ENCODE data around the gene CD1D. TPM values are rescaled to one million over a fixed set of nuclear protein-coding genes. Genes with fewer than 3 reads are reported as not detected.
A peak's percentile ranks its signal among the peaks of the same experiment; 100 is the strongest.

Gene CD1D
- 10 to 100 TPM in 1 of 5 experiments, 1 to 10 TPM in 1, under 1 TPM in 1, not detected in 2; 0.16 to 13.2 (median 1.7) TPM for total RNA-seq
- polyA plus RNA-seq, result under 1 TPM in 1 of 2 donors, not detected in 1; 0.09 TPM
- total RNA-seq, result not detected

GRCh38 chr1:158180741-158181576, at the start of gene CD1D:
CD1D (plus strand) TSS chr1:158180895; CDS start chr1:158181102, 207 bp downstream.
- peaks cover 61 to 78% (median 68%) of the 10 kb centered on the region in 5 donors for H3K27me3 Mint-ChIP-seq
- POLR2A ChIA-PET, result no interaction called here
- no peaks in the 10 kb centered on the region for H3K36me3 ChIP-seq (ENCODE audit: control insufficient read depth in 2 of 3, insufficient read depth in 3 of 3, low read length in 3 of 3)
- H3K36me3 Mint-ChIP-seq, result peaks cover 0 to 3% (median 0%) of the 10 kb centered on the region in 5 donors
- ATAC-seq (peak; percentile 48), DNase-seq (no peak)
- H3K4me1 ChIP-seq (ENCODE audit: control insufficient read depth in 2 of 2, insufficient read depth in 2 of 2, low read length in 2 of 2), result peaks cover 0 to 5% of the 10 kb centered on the region in 2 donors
- peak within 1 kb of the TSS; percentile 30 to 87 (median 77) for H3K4me3 Mint-ChIP-seq
- H3K27ac Mint-ChIP-seq, result peak within 1 kb of the TSS in 1 of 9 donors; percentile 37
- intact Hi-C loops (cut with micrococcal nuclease), result no loop called here
- peaks cover 10 to 31% (median 20%) of the 10 kb centered on the region in 7 donors for H3K4me1 Mint-ChIP-seq
- H3K9me3 ChIP-seq (ENCODE audit: control insufficient read depth in 2 of 3, low read length in 3 of 3), result no peaks in the 10 kb centered on the region
- no peaks in the 10 kb centered on the region for H3K9me3 Mint-ChIP-seq
- peaks cover 7 to 18% of the 10 kb centered on the region in 2 donors for H3K27me3 ChIP-seq (ENCODE audit: control insufficient read depth in 2 of 2, insufficient read depth in 2 of 2, low read length in 2 of 2)
- peak within 1 kb of the TSS; percentile 5 for H3K4me3 ChIP-seq (ENCODE audit: low read length)
- no peak within 1 kb of the TSS for H3K27ac ChIP-seq (ENCODE audit: low read depth, low read length)
- CTCF ChIA-PET, result no interaction called here

- Mint-ChIP-seq H3K4me3 (no peak overlapping the region), H3K9me3 (no peaks in the 10 kb centered on the region), H3K27ac (no peak overlapping the region), H3K4me1 (no peaks in the 10 kb centered on the region), H3K36me3 (no peaks in the 10 kb centered on the region), H3K27me3 (peaks cover 0 to 17% (median 7%) of the 10 kb centered on the region in 5 donors)
- intact Hi-C loops (cut with micrococcal nuclease), result no loop called here
- ChIA-PET POLR2A (no interaction called here), CTCF (no interaction called here)
- ATAC-seq (no peak), DNase-seq (no peak)
- H3K27me3 ChIP-seq (ENCODE audit: control insufficient read depth in 2 of 2, insufficient read depth in 2 of 2, low read length in 2 of 2), result no peaks in the 10 kb centered on the region
- no peak overlapping the region for H3K4me3 ChIP-seq (ENCODE audit: low read length)
- no peaks in the 10 kb centered on the region for H3K9me3 ChIP-seq (ENCODE audit: control insufficient read depth in 2 of 3, low read length in 3 of 3)
- H3K4me1 ChIP-seq (ENCODE audit: control insufficient read depth in 2 of 2, insufficient read depth in 2 of 2, low read length in 2 of 2), result no peaks in the 10 kb centered on the region
- no peak overlapping the region for H3K27ac ChIP-seq (ENCODE audit: low read depth, low read length)
- H3K36me3 ChIP-seq (ENCODE audit: control insufficient read depth in 2 of 3, insufficient read depth in 3 of 3, low read length in 3 of 3), result no peaks in the 10 kb centered on the region
Observed at GRCh38 chr1:158131217-158131616, 49.5 kb upstream of the CD1D start.

GRCh38 chr1:158140764-158141192, 39.9 kb upstream of the CD1D start:
- Histone ChIP-seq H3K27me3 (ENCODE audit: control insufficient read depth in 2 of 2, insufficient read depth in 2 of 2, low read length in 2 of 2) (no peaks in the 10 kb centered on the region), H3K4me1 (ENCODE audit: control insufficient read depth in 2 of 2, insufficient read depth in 2 of 2, low read length in 2 of 2) (no peaks in the 10 kb centered on the region), H3K9me3 (ENCODE audit: control insufficient read depth in 2 of 3, low read length in 3 of 3) (no peaks in the 10 kb centered on the region), H3K27ac (ENCODE audit: low read depth, low read length) (no peak overlapping the region), H3K4me3 (ENCODE audit: low read length) (no peak overlapping the region), H3K36me3 (ENCODE audit: control insufficient read depth in 2 of 3, insufficient read depth in 3 of 3, low read length in 3 of 3) (no peaks in the 10 kb centered on the region)
- no peaks in the 10 kb centered on the region for H3K9me3 Mint-ChIP-seq
- peaks cover 0 to 8% (median 3%) of the 10 kb centered on the region in 5 donors for H3K27me3 Mint-ChIP-seq
- ATAC-seq (no peak), DNase-seq (no peak)
- H3K36me3 Mint-ChIP-seq, result no peaks in the 10 kb centered on the region
- no peak overlapping the region for H3K27ac Mint-ChIP-seq
- ChIA-PET POLR2A (no interaction called here), CTCF (no interaction called here)
- no peaks in the 10 kb centered on the region for H3K4me1 Mint-ChIP-seq
- no peak overlapping the region for H3K4me3 Mint-ChIP-seq
- intact Hi-C loops (cut with micrococcal nuclease), result no loop called here

GRCh38 chr1:158145173-158145719, 35.4 kb upstream of the CD1D start:
- H3K27ac ChIP-seq (ENCODE audit: low read depth, low read length), result no peak overlapping the region
- no peaks in the 10 kb centered on the region for H3K9me3 ChIP-seq (ENCODE audit: control insufficient read depth in 2 of 3, low read length in 3 of 3)
- Mint-ChIP-seq H3K27ac (no peak overlapping the region), H3K9me3 (peaks cover 0 to 10% (median 0%) of the 10 kb centered on the region in 11 donors), H3K4me1 (peaks cover 13 to 29% (median 23%) of the 10 kb centered on the region in 7 donors), H3K27me3 (peaks cover 0 to 2% (median 0%) of the 10 kb centered on the region in 5 donors), H3K36me3 (no peaks in the 10 kb centered on the region), H3K4me3 (no peak overlapping the region)
- ATAC-seq, result no peak
- CTCF ChIA-PET, result interaction anchor here (1.0 to 1.4 kb wide), 2 partner anchors 20 to 22 kb away, joined by 3 read pairs; no protein-coding TSS in a partner anchor
- POLR2A ChIA-PET, result no interaction called here
- H3K4me3 ChIP-seq (ENCODE audit: low read length), result no peak overlapping the region
- H3K27me3 ChIP-seq (ENCODE audit: control insufficient read depth in 2 of 2, insufficient read depth in 2 of 2, low read length in 2 of 2), result no peaks in the 10 kb centered on the region
- H3K4me1 ChIP-seq (ENCODE audit: control insufficient read depth in 2 of 2, insufficient read depth in 2 of 2, low read length in 2 of 2), result peaks cover 5 to 7% of the 10 kb centered on the region in 2 donors
- H3K36me3 ChIP-seq (ENCODE audit: control insufficient read depth in 2 of 3, insufficient read depth in 3 of 3, low read length in 3 of 3), result peaks cover 0 to 4% (median 0%) of the 10 kb centered on the region in 3 experiments
- intact Hi-C loops (cut with micrococcal nuclease), result no loop called here
- no peak for DNase-seq

- ChIA-PET POLR2A (no interaction called here), CTCF (interaction anchor here (1.0 to 1.4 kb wide), 2 partner anchors 21 to 23 kb away, joined by 3 read pairs; no protein-coding TSS in a partner anchor)
- Mint-ChIP-seq H3K36me3 (no peaks in the 10 kb centered on the region), H3K4me3 (no peak overlapping the region), H3K4me1 (peaks cover 20 to 37% (median 31%) of the 10 kb centered on the region in 7 donors), H3K27me3 (no peaks in the 10 kb centered on the region), H3K9me3 (peaks cover 0 to 10% (median 0%) of the 10 kb centered on the region in 11 donors), H3K27ac (peak overlapping the region in 1 of 9 donors; percentile 25)
- intact Hi-C loops (cut with micrococcal nuclease), result no loop called here
- DNase-seq (no peak), ATAC-seq (no peak)
- Histone ChIP-seq H3K27ac (ENCODE audit: low read depth, low read length) (no peak overlapping the region), H3K4me1 (ENCODE audit: control insufficient read depth in 2 of 2, insufficient read depth in 2 of 2, low read length in 2 of 2) (peaks cover 9 to 12% of the 10 kb centered on the region in 2 donors), H3K9me3 (ENCODE audit: control insufficient read depth in 2 of 3, low read length in 3 of 3) (no peaks in the 10 kb centered on the region), H3K27me3 (ENCODE audit: control insufficient read depth in 2 of 2, insufficient read depth in 2 of 2, low read length in 2 of 2) (no peaks in the 10 kb centered on the region), H3K36me3 (ENCODE audit: control insufficient read depth in 2 of 3, insufficient read depth in 3 of 3, low read length in 3 of 3) (peaks cover 0 to 4% (median 0%) of the 10 kb centered on the region in 3 experiments), H3K4me3 (ENCODE audit: low read length) (no peak overlapping the region)
Observed at GRCh38 chr1:158146165-158146564, 34.5 kb upstream of the CD1D start.

GRCh38 chr1:158146739-158147138, 34.0 kb upstream of the CD1D start:
- Histone ChIP-seq H3K27ac (ENCODE audit: low read depth, low read length) (no peak overlapping the region), H3K27me3 (ENCODE audit: control insufficient read depth in 2 of 2, insufficient read depth in 2 of 2, low read length in 2 of 2) (no peaks in the 10 kb centered on the region), H3K4me3 (ENCODE audit: low read length) (no peak overlapping the region), H3K4me1 (ENCODE audit: control insufficient read depth in 2 of 2, insufficient read depth in 2 of 2, low read length in 2 of 2) (peaks cover 9 to 12% of the 10 kb centered on the region in 2 donors), H3K9me3 (ENCODE audit: control insufficient read depth in 2 of 3, low read length in 3 of 3) (no peaks in the 10 kb centered on the region), H3K36me3 (ENCODE audit: control insufficient read depth in 2 of 3, insufficient read depth in 3 of 3, low read length in 3 of 3) (peaks cover 0 to 4% (median 0%) of the 10 kb centered on the region in 3 experiments)
- ATAC-seq (no peak), DNase-seq (no peak)
- Mint-ChIP-seq H3K4me1 (peaks cover 20 to 37% (median 31%) of the 10 kb centered on the region in 7 donors), H3K36me3 (no peaks in the 10 kb centered on the region), H3K27ac (no peak overlapping the region), H3K27me3 (no peaks in the 10 kb centered on the region), H3K4me3 (no peak overlapping the region), H3K9me3 (peaks cover 0 to 10% (median 0%) of the 10 kb centered on the region in 11 donors)
- ChIA-PET CTCF (interaction anchor here (1.4 kb wide), 1 partner anchor 22 kb away, joined by 3 read pairs; no protein-coding TSS in a partner anchor), POLR2A (no interaction called here)
- intact Hi-C loops (cut with micrococcal nuclease), result no loop called here

All from naive thymus-derived CD4-positive, alpha-beta T cell (primary cell).